ENCODE results near the gene GPC4.
"Not testable (repeated sequence)": the region's sequence is repeated elsewhere in the genome, so short reads cannot be mapped to it uniquely, and the experiment has no call there.

Gene GPC4

DNA sequence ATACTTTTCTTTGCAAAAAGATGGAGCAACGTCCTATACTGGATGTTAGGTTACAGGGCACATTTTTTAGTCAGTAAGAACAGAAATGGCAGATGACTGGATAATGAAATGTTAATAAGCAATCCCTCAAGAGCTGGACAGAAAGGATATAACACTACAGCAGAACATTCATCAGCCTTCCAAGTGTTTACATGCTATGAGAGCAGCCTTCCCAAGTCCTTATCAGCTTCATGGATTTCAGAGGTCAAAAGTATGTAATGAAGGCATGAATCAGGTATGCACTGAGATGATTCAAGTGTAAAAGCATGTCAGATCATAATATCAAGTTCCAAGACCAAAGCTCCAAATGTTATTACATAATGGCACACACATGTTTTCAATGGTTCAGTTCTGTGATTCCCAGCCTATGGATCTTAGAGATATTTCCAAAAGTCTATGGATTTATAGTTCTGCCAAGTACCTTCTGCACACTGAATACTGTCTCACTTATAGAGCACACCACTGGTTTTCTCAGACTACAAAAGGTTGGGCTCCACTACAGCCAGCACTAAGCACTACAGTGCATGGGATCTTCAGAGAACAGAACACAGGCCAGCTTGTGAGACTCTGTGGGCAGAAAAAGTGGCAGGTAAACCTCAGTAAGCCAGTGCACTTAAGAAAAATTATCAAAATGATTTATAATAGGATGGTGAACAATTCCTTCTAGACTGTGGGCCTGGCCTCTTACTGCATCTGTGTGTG lies 49.2 kb downstream of the GPC4 start:
- DNase-seq (ENCODE audit: low read depth), result peak; percentile 72

DNA sequence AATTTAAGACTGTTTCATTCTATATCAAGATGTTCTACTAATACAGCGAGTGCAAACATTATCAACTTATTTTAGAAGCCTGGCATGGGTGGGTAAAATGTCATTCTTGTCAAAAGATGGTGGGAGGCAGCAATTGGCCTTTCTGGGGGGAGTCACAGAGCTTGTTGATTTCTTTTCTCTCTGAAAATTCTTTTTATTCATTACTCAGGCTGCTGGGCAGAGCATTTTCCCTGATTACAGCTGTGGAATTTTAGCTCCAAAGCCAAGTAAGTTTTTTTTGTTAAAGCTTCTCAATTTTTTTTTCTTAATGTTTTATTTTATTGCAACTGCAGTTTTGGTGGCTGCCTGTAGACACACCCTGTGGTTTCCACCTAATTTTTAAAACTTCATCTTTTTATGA lies 50.4 kb downstream of the GPC4 start:
- no peak for DNase-seq (ENCODE audit: low read depth)

DNA sequence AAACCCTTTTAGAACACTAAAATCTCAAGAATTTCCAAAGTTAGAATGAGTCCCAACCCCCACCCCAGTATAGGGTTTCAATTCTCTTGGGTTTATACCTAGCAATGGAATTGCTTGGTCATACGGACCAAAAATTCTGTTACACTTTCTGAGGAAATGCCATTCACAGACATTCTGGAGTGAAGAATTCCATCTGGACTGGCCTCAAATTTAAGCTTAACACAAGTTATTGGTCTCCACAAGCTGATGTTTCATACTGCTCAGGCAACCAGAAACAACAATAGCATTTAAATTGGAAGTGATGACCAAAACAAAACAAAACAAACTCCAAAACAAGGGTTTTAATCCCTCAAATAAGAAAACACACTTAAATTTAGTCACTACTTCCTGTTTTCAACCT lies 51.1 kb downstream of the GPC4 start:
- no peak for DNase-seq (ENCODE audit: low read depth)

DNA sequence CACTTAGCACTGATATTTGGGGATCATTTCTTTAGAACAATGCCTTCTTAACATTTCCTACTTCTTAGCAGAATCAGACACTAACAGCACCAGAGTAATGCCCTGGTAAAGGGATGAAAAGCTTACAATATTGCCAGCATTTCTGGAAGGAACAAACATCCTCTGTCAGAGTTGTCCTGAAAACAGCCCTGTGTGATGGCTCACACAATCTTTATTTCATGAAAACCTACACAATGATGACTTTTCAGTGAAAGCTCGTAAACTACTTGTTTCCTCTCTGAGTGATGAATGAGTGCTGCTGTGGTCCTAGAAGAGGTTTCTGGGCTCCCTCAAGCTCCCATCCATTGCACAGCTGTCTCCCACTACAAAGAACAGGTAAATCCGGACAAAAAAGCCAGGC lies 52.8 kb downstream of the GPC4 start:
- no peak for DNase-seq (ENCODE audit: low read depth)

DNA sequence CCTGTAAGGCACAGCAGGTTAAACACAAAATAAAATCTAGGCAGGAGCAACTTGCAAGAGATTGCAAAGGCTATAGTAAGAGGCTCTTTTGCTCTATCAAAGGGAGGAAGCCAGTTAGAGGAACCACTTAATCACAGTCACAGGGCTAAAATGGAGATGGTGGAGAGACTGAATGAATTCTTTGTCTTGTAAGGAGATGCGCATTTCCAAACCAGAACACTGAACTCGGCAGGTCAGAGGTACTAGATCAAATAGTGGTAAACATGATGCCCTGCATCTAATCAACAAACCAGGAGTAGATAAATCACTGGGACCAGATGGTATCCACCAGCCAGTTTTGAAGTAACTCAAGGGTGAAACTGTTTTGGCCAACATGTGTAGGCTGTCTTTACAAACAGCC lies 55.8 kb downstream of the GPC4 start:
- no peak for DNase-seq (ENCODE audit: low read depth)

DNA sequence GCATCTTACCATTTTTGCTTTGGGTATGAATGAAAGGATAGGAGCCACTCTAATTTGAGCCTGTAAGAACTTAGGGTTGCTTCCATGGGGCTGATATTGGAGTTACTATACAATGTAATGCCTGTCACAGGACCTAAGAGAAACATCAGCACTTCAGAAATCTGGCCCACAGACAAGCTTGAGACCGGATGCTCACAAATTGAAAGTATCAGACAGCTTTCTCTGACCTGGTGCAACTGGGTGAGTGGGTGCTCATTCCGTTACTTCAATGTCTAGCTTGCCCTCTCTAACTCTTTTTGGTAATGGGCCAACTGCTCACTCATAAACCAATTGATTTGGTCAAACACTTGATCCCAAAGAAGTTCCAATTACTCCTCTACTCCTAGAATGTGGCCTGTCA lies 62.1 kb downstream of the GPC4 start:
- DNase-seq (ENCODE audit: low read depth), result no peak

DNA sequence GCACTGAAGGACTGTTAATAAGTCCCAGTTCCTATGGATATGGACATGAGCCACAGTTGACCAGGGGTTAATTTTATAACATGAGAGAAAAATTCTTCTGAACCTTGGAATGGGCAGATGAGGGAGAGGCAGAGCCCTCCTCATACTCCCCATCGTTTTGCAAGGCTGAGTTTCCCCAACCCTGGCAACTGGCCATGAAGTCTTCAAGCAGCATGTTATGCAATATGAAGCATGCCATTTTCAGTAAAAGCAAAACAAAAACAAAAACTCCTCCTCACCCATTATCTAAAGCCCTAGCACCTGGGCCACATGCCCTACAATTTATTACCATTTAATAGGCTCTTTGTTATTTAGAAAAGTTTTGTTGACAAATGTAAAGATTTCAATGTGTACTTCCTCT lies 64.5 kb downstream of the GPC4 start:
- peak; percentile 65 for DNase-seq (ENCODE audit: low read depth)

DNA sequence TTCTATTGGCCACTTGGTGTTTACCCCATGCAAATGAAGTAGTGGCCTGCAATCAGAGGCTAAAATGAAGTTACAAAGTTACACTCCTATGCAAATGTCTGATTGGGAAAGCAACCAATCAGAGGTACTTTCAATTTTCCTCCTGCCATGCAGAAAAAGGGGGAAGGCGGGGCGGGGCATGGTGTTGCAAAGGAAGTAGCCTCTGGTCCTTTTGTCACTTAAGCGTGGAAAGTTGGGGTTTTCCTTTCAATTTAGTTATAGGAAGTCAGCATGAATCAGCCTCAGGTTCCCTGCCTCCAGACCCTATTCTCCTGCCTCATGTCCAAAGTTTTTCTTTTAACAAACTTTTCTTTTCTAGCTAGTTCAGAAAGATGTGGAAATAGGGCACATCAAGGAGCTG lies 69.3 kb downstream of the GPC4 start:
- no peak for DNase-seq (ENCODE audit: low read depth)

DNA sequence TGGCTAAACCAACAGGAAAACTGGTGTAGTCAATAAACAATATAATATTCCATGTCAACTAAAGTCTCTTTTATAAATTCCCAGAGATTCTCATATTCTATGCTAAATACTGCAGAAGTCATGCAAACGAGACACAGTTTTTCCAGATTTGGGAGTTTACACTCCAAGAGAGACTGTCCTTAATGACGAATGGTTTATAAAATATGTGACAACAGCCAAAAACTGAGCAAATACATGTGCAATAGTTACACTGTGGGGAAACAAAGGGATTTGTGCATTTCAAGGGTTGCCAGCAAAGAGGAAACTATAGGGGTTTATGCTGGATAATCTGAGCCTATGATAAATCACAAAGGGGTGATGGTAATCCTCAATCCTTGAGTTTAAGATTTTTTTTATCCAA lies 75.7 kb downstream of the GPC4 start:
- DNase-seq (ENCODE audit: low read depth), result no peak

DNA sequence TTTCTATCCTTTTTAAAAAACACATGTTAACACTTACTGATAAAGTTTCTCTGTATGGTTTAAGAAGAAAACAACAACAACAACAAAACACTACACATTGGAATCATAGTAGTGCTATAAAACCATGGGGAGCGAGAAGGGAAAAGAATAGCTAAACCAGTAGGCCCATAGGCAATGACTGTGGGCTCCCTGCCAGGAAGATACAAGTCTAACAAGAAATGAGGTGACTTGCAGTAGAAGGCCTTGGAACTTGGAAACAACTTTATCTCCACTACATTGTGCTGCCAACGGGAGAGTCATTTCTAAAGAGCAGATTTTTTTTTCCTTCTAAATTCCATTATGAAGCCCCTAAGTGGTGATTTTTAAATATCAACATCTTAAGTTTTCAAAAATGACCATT lies 78.0 kb downstream of the GPC4 start:
- DNase-seq (ENCODE audit: low read depth), result no peak

DNA sequence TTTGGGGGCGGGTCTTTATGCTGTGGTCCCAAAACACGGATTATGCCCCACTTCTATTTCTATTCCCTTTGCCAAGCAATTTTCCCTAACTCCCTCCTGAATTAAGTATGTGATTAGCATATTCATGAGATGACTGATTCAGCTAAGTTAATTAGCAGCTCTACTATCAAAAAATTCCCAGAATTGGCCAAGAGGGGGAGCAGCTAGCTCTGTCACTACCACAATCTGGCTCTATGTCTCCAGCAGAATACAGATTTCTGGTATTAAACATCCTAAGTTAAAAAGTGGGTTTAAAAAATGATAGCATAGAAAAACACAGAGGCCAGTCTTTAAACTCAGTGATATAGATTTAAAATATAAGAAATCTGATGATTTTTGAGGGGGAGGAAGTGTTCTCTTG lies 80.3 kb downstream of the GPC4 start:
- peak; percentile 32 for DNase-seq (ENCODE audit: low read depth)

DNA sequence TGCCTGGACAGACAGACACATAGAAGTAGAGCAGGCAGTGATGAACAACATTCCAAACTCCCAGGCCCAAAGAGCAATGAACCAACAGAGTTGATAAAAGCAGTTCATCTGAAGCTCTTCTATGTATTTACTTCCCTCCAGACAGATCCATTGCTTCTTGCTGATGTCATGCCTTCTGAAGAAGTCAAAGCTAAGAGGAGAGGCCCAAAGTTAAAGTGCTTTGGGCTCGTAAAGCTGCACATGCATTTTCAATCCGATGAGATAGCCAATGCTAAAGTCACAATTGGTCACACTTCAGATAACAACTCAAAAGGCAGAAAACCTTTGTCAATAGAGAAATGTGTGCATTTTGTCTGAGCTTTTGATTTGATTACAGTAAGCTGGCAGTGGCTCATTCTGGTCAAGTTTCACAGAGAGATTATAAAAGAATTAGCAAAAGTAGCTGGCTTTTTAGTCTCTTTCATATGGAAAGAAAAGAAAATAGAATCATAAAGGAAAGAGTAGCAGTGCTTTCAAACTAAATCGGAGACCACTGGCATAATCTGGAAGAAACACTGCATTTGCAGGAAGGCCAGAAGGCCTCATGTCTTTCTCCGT lies 82.0 kb downstream of the GPC4 start:
- DNase-seq (ENCODE audit: low read depth), result no peak

DNA sequence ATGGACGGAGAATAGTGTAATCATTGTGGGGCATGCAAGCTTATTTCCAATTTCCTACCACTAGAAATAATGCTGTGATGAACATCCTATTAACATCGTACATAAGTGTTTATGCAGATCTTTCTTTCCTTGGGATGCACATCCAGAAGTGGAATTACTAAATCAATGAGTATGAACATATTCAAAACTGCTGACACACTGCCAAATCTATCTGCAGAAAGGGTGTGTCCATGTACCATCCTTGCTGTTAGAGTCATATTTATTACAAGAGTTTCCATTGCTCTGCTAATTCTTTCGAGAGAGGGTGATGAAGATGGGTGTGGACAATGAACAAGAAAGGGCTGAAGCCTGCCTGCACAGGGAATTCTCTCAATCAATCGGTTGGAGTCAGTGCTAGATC lies 82.6 kb downstream of the GPC4 start:
- DNase-seq (ENCODE audit: low read depth), result no peak

DNA sequence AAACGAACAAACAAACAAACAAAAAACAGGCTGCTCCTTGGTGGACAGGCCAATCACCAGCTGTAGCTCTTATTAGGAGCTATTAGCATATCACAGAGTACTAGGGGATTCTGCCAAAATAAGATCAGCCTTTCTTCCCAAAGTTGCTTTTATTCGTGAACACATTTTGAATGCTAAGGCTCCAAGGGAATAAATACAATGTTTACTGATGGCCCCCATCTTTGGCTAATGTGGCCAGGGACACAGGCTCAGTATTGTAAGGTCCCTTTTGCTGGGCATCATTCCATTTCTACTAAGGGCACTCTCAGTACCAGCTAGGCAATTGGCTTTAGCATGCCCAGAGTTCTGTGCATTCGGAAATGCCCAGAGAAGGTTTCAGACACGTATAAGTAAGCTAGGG lies 84.3 kb downstream of the GPC4 start:
- no peak for DNase-seq (ENCODE audit: low read depth)

DNA sequence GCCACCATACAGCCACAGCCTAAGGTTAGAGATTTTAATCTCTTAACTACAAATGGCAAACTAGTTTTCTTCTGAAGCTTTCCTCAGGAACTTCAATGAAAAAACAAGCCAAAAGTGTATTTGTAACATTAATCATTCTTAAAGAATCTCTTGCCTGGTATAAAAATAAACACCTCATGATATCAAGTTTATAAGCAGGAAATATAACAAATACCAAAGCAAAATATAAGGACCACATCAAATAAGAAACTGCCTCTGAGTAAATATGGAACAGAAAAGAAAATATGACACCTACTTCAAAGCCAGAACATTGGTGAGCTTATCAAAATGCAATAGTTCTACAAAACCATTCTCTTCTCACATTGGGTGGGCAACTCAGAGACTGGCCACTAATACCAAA lies 89.9 kb downstream of the GPC4 start:
- no peak for DNase-seq (ENCODE audit: low read depth)

DNA sequence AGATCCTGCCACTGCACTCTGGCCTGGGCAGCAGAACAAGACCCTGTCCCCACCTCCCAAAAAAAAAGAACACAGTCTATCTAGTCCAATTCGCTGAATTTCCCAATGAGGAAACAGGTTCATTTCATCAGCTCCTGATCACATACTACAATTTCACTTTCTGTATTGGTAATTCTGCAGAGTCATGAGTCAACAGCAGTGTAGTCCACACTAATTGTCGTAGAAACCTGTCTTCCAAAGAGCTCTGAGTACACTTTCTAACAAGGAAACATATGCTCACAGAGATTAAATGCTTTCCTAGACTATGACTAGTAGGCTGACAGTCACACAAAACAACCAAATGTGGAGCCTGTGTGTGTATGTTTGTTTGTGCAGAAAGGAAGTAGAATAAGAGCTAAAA lies 91.9 kb downstream of the GPC4 start:
- no peak for DNase-seq (ENCODE audit: low read depth)

DNA sequence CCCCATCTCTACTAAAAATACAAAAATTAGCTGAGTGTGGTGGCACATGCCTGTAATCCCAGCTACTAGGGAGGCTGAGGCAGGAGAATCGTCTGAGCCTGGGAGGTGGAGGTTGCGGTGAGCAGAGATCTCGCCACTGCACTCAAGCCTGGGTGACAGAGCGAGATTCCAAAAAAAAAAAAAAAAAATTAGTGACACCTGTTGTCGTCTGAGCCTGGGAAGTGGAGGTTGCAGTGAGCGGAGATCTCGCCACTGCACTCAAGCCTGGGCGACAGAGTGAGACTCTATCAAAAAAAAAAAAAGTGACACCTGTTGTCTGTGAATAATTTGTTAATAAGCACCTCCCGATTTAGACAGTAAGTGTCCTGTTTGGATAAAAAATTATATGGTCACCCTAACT lies 93.0 kb downstream of the GPC4 start:
- DNase-seq (ENCODE audit: low read depth), result not testable (repeated sequence)

DNA sequence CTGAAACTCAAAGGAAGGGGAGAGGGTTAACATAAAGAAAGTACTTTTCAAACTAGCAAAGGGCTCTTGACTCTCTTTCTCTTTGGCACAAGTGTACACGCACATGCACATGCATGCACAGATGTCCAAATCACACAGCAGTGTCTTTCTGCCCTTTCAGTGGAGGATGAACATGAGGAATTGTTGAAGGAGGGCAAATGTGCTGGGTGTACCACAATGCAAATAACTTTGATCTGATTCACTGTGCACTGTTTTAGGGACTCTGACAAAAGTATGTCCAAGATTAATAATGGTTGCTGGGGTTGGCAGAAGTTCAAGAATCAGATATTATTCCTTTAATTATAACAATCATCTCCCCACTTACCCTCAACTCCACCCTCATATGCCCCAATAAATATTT lies 93.8 kb downstream of the GPC4 start:
- no peak for DNase-seq (ENCODE audit: low read depth)

DNA sequence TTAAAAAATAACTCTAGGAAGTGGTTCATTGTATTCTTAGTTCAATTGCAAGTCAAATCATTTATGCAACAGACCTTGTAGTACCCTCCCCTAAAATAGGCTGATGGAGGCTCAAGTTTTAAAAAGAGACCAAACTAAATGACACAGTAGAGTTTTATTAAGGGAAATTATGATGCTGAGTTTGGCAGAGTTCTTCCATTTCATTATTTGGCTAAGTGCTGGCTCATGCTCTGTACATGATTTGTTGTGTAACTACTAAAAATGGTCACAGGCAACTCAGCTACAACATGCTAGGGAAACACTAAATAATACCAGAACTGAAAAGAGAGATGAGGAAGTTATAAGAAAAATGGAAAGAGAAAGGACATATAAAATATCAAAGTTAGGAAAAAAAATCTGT lies 101.0 kb downstream of the GPC4 start:
- DNase-seq (ENCODE audit: low read depth), result no peak

DNA sequence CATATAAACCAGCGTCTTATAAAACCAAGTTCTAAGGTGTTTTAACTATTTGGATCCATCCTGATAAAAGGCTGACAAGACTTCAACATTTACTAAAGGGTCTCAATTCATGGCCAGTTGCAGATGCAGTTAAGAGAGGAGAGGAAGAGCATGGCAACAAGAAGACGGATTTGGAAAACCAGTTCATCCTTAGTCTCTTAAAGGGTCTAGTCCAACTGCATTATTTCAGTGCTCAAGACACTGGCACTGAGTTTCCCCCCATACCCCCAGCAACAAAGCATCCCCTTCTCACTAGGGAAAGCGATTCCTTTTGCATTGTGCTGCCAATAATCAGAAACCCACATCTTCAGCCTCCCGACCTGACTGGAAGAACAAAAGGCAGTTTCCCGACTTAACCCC lies 106.8 kb downstream of the GPC4 start:
- DNase-seq (ENCODE audit: low read depth), result no peak

DNA sequence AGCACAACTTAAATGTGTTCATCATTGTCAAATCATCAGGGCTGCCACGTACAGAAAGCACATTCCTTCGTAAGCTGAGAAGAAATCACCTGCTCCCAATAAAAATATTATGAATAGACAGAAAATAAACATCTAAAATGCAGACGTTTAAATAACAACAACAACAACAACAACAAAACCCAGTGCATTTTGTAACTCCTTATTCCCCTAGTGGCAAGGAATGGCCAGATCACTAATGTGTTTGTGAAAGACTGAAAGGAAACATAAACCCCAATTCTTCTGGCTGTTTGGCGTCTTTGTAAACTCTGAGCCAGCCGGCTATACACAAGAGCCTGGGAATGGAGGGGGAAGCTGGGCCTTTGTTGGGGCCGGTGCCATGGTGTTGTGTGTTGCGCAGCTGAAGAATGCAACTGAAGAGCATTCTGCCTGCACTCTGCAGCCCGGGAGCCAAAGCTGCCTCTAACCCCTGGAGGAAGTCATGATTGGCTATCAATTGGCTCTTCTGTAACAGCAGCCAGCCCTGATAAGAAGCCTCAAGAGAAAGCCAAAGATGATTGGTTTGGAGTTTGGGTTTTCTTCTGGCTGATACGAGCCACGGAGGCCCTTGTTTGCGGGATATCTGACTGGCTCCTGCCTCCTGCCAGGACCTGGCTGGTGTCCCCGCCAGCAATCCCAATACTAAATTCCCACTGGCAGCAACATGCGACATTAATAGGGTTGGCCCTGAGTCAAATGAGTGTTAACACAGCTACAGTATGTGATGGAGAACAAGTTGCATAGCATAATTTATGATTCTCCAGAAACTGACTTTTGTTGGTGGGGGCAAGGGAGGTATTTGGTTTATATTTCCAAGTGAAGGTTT lies 107.4 kb downstream of the GPC4 start:
- DNase-seq (ENCODE audit: low read depth), result no peak

DNA sequence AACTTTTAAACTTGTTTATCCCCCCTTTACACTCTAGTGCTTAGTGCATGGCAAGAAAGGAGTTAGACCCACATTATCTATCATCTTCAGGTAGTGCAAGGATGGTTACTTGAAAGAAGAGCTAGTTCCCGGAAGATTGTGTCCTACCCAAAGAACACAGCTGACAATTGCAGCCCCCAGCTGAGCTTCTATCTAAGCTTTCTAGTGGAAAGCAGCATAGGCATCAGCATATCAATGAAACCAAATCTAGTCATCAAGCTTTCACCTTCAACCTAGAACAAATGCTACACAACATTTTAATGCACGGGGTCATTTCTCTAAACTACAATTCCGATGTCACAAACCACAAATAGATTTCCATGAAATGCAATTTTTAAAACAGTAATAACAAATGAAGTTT lies 108.2 kb downstream of the GPC4 start:
- DNase-seq (ENCODE audit: low read depth), result no peak

DNA sequence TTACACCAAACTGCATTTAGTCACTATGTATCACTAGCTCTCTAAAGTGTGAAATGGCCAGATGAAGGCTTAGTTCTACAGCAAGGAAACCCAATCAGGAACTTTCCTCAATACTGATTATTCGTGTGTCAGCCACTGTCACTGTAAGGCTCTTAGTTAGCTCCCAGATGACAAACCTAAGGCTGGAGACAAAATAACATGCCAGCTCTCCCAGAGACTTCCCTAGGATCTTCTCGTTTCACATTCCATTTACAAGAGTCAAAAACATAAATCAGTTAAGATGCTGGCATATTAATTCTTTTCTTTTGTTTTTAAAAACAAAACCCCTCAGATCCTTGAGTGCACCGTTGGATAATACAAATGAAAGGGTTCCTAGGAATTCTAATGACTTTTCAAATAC lies 109.0 kb downstream of the GPC4 start:
- DNase-seq (ENCODE audit: low read depth), result no peak
